HG02981 (cell line): Measurements from ENCODE around the gene CFAP157.
"Not testable (repeated sequence)": the region's sequence is repeated elsewhere in the genome, so short reads cannot be mapped to it uniquely, and the experiment has no call there.

Source experiments
- ATAC-seq: cut with Tn5 transposase; IDR thresholded peaks from one replicate; pipeline ENCODE4 v1.9.1; 2021; ENCODE audit warnings: mild to moderate bottlenecking, moderate library complexity; ENCODE audit not compliant: unreplicated experiment

Gene CFAP157

DNA sequence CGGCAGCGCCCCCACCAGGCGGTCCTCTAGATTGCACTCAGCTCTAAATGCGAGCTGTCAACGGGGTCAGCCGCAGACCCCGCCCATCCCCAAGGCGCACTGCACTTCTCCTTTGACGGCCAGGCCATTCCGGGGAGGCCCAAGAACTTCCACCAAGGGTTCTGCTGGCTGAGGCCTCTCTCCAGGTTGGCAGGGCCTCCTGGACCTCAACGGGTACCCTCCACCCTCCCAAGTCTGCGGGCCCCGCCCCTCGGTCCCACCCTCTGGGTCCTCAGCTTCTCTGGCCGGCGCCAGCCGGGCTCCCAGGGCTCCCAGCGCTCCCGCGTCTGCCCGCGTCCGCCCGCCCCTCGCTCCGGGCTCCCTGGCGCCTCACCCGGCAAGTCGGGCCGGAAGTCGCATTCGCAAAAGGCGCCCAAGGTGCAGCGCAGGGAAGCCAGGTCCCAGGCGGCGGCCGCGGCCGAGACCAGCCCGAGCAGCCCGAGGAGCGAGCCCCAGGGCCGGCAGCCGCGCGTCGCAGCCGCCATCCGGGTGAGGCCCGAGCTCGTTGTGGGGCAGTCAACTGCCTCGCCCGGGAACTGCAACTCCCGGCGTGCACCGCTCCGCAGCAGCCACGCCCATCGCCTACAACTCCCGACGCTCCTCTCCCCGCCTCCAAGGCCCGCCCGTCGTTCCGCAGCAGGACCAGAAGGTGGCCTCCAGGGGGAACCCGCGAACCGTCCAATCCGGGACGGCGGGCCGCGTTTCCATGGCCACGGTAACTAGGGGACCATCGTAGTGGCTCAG, 28.1 kb downstream of the CFAP157 start, which contains the start of gene TOR2A:
Gene TOR2A, minus strand, starts transcription at position 548 of the 783 bp plus-strand sequence. Its CDS starts 24 bp downstream, at position 524.
- ATAC-seq, result peak; percentile 87

DNA sequence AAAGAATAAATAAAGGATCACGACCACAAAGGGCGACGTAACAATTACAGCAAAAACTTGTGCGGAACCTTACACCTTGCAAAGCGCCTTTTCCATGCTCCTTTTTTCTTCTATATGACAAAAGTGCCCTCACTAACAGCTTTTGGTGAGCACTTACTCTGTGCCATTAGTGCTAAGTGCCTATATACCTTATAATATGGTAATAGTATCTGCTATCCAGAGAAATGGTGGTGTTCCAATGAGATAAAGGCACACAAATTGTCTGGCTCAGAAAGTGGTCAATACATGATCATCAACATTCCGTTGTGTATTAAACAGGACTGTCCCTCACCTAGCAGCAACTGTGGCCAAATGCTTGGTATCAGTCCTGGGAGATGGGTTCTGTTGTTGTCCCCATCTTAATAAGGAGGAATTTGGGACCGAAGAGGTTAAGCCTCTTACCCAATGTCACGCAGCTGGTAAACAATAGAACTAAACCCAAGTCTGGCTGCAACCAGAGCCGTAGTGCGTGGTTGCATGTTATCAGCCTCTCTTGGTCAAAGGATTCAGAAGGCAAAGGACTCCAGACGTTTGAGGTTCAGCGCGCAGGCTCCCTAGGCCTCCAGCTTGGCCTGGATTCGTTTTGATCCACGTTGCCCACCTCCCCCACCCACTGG, 28.9 kb downstream of the CFAP157 start:
- no peak for ATAC-seq

DNA sequence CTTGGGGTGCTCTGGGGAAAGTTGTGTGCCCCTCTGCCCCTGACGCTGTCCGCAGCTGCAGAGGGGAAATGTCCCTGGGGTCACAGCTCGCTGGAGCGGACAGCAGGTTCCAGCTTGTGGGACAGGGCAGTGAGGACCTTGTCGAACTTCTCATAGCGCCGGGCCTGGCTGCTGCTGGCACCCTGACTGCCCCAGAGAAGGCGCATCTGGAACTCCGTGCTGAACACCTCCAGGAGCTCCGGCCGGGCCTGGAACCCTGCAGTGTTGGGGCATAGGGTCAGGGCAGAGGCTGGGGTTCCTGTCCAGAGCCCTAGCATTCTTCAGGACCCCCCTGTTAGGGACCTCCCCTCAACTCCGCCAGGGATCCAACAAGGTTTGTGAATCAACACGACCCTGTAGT, 31.9 kb downstream of the CFAP157 start:
- ATAC-seq, result no peak

DNA sequence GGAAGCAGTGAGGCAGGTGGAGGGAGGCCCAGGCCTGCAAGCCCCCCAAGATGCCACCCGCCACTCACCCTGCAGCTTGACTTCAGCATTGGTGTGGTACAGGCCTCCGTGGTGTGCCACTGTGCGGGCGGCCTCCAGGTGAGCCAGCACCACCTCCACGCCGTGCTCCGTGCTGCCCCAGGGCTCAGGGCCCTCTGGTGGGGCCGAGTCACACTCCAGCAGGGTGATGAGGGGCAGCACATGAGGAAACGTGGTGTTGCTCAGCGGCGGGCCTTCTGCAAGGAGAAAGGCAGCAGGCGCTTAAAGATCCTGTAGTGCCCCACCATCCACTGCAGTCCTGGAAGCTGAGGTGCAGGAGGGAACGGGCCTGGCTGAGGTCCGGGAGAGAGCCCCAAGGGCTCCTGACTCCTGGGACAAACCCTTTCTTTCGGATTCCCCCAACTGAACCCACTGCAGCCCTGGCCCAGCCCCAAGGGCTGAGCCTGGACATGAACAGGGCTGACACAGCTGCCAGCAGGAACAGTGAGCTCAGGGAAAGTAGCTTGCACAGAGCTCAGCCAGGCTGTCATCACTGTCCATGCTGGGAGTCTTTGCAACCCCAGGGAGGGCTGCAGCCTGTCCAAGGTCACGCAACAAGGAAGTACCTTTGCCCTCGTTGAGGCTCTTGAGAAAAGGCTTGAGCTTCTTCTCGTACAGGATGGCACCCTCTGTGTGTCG, 33.0 kb downstream of the CFAP157 start:
- no peak for ATAC-seq

DNA sequence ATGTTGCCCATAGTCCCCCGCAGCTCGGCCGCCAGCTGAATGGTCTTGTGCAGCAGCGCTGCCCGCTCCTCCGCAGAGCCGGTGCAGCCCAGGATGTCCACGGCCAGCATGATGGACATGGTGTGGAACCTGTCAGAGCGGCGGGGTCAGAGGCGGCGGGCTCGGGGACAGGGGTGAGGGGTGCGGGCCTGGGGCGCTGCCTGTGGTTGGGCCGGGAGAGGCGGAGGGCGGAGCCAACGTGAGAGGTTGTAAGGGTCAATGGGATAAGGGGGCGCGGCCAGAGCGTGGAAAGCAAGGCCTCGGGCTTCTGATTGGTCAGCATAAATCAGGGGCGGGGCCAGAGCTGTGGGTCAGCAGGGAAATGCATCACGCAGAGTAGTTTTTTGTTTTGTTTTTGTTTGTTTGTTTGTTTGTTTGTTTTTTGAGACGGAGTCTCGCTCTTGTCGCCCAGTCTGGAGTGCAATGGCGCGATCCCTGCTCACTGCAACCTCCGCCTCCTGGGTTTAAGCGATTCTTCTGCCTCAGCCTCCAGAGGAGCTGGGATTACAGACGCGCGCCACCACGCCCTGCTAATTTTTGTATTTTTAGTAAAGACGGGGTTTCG, 35.1 kb downstream of the CFAP157 start:
- ATAC-seq, result no peak

DNA sequence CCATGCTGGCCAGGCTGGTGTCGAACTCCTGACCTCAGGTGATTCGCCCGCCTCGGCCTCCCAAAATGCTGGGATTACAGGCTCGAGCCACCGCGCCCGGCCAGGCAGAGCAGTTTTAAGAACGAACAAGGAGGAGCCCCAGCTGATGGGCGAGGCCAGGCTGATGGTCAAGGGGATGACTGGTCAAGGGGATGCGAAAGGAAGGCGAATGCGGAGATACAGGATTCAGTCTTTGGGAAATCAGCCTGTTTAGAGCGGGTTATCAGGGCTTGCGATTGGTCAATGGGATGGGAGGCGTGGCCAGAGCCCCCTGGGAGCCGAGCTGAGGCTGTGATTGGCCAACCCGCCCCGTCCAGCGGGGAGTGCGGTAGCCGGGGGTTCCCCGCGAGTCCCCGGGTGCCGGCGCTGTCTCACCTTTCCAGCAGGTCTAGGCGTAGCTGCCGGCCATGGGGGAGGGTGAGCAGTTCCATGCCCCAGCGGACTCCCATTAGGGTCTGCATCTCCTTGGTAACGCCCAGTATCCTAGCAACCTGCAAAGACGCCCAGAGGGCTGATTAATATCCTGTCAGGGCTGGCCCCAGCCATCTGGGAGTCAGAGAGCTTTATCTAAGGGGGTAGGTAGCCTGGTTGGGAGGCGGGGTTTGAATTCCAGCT, 35.8 kb downstream of the CFAP157 start:
- no peak for ATAC-seq

DNA sequence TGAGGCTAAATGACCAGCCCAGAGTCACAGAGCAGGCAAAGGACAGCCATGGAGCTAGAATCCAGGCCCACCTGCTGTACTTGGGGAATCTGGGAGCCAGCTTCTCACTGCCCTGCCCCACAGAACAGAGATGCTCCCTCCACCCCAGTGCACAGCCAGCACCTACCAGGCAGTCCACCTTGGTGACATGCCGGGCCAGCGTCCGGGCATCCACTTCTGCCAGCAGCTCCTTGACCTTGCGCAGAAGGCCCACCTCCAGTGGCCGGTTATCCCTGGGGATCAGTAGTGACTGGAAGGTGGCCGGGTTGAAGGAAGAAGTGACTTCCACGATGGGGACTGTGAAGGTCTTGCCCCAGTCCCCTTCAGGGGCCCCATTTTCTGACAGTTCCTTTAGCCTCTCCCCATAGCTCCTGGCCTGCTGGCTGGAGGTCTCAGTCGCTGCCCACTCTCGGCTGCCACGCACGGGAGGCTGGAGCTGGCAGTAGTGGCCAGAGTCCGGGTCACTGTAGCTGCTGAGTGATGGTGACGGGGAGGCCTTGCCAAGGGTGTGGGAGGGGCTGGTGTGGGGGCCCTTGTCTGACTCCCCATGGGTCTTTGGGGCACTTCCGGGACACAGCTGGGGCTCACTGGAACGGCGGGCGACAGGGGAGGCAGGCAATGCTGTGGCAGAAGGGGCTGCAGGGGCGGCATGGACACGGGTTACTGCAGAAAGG, 37.8 kb downstream of the CFAP157 start:
- no peak for ATAC-seq

DNA sequence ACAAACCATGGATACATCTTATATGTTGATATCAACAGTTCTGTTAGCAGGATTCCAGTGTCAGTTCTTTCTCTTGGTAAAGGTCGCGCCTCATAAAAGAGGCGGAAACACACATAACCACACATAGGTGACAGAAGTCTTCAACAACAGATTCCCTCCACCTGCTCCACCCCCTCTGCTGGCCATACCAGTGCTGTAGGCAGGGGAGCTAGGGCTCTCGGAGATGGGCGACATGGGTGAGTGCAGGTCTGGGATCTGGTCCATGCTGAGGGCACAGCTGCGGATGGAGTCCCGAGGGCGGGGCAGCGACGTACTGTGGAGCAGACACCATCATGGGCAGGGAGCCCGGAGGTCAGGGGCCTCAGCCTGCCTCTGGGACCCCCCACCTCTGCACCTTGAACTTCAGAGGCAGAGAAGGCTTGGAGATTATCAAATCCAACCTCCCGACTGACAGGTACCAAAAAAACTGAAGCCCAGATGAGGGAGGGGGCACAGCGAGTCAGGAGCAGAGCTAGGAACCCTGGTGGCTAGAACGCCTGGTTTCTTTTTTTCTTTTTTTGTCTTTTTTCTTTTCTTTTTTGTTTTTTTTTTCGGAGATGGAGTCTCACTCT, 40.3 kb downstream of the CFAP157 start:
- ATAC-seq, result no peak

DNA sequence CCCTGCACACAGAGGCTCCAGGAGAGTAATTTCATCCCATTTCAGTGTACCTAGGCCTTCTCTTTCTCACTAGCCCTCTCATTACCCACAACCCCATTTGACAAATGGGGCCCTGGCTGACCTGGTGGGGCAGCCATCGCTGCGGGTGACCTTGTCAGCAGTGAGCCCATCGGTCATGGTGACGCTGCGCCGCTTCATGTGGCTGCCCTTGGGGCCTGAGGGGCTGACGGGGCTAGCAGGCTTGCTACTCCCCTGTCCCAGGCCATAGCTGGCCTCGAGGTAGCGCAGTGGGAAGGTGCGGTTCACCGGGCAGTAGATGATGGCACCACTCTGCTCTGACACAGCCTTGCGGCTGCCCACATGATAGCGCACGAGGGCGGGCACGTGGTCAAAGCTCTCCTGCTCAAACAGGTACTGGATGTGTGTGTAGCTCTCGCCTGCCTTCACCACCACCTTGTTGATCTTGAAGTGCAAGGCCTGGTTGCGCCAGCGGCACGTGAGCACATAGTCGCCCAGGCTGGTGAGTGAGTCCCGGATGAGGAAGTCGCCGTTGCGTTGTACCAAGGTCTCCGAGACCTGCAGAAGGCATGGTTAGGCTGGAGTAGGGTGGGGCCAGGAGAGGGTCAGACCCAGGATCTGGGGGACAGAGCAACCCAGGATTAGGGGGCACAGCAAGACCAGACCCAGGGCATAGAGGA, 42.5 kb downstream of the CFAP157 start:
- no peak for ATAC-seq

DNA sequence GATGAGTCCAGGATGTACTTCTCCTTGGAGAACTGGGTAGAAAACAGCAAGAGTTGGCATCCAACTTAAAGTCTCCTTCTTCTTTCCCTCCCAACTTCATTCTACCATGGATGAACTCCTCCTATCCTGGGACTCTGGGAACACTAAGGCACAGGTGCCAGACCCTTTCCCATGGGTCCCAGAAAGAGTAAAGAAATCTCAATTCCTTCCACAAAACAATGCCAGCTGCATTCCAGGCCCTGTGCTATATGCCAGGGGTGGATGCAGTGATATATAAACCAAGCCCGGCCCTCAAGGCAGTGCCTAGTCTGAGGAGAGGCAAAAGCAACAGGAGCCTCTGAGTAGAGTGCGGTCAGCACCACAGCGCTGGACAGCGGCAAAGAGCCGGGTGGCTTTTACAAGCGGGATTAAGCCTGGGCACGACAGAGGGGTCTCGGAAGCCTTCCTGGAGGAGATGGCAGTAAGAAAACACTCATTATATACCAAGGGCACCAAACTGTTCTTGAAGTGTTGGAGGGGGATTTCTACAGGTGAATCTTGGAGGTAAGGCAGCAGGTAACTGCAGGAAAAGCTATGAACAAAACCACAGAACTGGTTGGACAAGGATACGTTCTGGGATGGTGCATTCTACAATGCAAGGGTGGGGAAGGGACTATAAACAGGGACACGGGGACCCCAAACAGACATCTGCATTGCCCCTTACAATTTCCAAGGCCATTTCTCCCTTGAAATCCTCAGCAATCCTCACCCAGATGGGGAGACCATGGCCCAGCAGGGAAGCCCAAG, 44.7 kb downstream of the CFAP157 start:
- no peak for ATAC-seq

DNA sequence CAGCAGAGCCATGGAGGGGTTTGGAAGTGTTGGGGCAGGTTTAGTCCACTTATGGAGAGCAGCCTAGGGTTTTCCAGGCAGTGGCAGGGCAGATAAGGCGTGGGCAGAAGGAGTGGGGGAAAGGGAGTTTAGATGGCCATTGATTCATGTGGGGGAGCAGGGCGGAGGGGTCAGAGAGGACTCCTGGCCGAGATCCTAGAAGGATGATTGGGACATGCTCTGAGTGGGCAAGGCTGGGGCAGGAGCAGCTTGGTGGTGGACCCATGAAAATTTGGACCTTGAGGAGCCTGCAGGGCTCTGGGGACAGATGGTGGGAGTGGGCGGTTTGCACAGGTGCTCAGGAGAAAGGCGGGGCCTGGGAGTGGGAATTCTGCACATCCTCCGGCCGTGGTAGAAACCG, 46.4 kb downstream of the CFAP157 start:
- ATAC-seq, result no peak

DNA sequence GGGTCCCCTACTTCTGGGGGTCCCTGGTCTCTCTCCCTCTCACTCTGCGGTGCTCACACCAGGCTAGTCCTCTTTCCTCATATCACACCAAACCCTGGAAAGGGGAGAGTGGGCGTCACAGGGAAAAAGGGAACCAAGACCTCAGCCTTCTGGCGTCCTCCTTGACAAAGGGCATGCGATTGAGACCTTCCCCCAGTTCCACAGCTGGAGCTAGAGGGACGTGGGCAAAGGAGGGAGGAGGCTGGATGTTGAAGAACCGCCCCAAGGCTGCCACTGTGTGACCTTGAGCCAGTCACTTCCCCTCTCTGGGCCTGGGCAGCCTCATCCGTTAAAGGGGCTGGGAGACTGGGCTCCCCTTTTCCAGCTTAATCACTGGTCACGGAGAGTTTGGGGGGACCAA, 46.8 kb downstream of the CFAP157 start:
- ATAC-seq, result no peak

DNA sequence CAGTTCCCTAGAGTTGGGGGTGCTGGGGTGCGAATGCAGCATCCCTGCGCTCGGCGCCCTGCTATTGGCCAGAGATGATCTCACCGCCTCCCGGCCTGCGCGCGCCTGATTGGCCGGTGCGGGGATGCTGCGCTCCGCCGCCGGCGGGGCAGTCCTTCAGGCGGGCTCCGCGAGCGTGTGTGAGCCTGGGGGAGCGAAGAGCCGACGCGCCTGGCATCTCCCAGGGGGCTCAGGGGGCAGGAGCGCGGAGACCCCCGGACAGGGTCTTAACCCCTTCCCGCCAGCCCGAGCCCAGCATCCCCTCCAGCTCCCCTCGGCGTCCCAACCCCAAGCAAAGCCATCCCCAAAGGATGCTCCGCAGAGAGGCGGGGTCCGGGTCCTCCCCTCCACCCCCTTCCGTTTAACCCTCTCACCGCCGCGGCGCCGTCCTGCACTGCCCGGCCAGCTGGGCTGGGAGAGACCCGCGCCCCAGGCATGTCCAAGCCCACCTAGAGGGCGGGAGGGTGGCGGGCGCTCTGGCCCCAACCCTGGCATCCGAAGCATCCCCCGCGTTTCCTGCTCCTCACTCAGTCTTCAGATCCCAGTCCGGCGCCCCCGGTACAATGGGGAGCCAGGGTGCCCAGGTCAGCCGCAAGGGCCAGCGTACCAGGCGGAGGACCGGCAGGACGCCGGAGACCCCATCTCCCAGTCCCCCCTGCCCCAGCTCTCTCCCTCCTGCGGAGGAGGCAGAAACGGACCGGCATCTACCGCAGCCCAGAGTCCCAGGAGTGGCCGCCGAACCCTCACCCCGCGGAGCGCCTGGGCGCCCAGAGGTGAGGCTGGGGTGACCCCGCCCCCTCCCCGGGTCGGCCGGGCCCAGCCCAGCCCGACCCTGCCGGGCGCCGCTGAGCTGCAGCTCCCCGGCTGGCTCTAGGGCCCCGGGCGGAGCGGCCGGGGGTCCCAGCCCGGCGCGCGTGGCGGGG, 47.6 kb downstream of the CFAP157 start:
- no peak for ATAC-seq

DNA sequence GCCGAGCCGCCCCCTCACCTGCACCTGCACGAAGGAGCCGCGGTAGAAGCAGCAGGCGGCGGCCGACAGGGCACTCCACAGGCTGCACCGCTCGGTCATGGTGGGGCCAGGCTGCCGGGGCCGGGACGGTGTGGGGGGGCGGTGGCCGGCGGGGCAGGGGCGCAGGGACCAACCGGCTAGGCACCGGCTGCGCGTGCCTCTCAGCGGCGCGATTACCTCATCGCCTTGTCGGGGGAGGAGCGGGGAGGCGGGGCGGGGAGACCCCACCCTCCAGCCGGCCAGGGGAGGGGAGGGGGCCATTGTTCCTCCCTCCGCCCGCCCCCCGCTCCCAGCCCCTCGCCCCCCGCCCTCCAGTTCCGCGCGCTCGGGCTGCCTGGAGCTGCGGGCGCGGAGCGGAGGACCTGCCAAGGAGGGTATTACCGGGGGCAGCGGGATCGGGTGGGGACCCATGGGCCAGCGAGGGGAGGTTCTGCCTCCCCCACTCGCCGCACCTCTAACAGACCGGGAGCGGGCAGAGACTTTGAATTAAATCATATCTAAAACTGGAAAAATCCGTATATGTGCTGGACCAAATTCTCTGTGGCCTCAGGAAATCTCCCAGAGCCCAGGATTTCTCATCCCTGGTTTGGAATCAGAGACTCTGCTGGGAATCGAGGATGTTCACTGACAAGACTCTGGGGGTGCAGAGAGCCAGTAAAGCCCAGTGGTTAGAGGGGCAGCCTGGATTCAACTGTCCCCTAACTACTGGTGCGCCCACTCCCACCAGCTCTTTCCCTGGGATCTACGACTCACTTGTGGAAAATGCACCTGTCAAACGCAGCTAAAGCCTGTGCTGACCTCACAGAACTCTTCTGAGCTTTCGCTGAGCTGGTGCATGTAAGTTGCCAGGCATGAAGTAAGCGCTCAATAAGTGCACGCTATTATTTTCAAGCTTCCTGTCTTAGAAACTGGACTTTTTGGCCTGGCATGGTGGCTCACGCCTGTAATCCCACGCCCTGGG, 48.6 kb downstream of the CFAP157 start:
- ATAC-seq, result no peak

DNA sequence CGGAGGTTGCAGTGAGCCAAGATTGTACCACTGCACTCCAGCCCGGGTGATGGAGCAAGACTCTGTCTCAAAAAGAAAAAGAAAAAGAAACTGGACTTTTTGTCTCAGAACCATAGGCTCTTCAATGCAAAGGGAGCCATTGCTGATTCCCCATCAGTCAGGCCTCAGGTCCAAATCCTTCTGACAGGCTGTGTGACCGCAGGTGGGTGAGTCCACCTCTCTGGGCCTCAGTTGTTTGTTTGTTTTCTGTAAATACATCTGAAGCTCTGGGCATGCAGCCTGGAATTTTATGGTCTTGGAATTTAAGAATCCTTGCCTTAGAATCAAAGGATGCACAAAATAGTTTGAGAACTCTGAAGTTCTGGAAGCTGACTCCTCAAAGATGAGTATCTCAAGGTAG, 49.4 kb downstream of the CFAP157 start:
- ATAC-seq, result no peak

DNA sequence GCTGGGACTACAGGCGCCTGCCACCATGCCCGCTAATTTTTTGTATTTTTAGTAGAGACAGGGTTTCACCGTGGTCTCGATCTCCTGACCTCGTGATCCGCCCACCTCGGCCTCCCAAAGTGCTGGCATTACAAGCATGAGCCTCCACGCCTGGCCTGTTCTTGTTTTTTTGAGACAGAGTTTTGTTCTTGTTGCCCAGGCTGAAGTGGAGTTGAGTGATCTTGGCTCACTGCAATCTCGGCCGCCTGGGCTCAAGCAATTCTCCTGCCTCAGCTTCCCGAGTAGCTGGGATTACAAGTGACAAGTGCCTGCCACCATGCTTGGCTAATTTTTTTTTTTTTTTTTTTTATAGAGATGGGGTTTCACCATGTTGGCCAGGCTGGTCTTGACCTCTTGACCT, 50.0 kb downstream of the CFAP157 start:
- ATAC-seq, result not testable (repeated sequence)
